SHP77 (cell line): ENCODE data around the gene KIF19.

Experiments
- DNase-seq, 2 experiments: peaks; one replicate each; lab custom pipeline; 2025; lab: John Stamatoyannopoulos, UW

The KIF19 gene

GRCh38 chr17:74304184-74304583 lies 21.8 kb upstream of the KIF19 start:
- peak in 1 of 2 experiments; percentile 48 for DNase-seq

- DNase-seq: peak; percentile 38 to 59
Measured at GRCh38 chr17:74305865-74306654, 20.0 kb upstream of the KIF19 start.

GRCh38 chr17:74307984-74308773 lies 17.8 kb upstream of the KIF19 start:
- no peak for DNase-seq

- no peak for DNase-seq
Measured at GRCh38 chr17:74309902-74310301, 16.1 kb upstream of the KIF19 start.

- DNase-seq: no peak
Measured at GRCh38 chr17:74314877-74315276, 11.1 kb upstream of the KIF19 start.

- no peak for DNase-seq
Measured at GRCh38 chr17:74316220-74316619, 9.8 kb upstream of the KIF19 start.

GRCh38 chr17:74317071-74317470 lies 9.0 kb upstream of the KIF19 start:
- DNase-seq: no peak

GRCh38 chr17:74318391-74318790 lies 7.6 kb upstream of the KIF19 start:
- no peak for DNase-seq

GRCh38 chr17:74324521-74324920 lies 1.5 kb upstream of the KIF19 start:
- no peak for DNase-seq

- DNase-seq: no peak
Measured at GRCh38 chr17:74325376-74325742, 667 bp upstream of the KIF19 start.

- no peak for DNase-seq
Measured at GRCh38 chr17:74326506-74326905, 480 bp downstream of the KIF19 start.

GRCh38 chr17:74328487-74328886 lies 2.5 kb downstream of the KIF19 start:
- no peak for DNase-seq

GRCh38 chr17:74329378-74329777 lies 3.4 kb downstream of the KIF19 start:
- no peak for DNase-seq

GRCh38 chr17:74330446-74330845 lies 4.4 kb downstream of the KIF19 start:
- DNase-seq: no peak

GRCh38 chr17:74332017-74332650 lies 6.1 kb downstream of the KIF19 start:
- DNase-seq: peak; percentile 55 to 73

- DNase-seq: peak; percentile 96 to 97
Measured at GRCh38 chr17:74332763-74333283, 6.8 kb downstream of the KIF19 start.

- peak in 1 of 2 experiments; percentile 47 for DNase-seq
Measured at GRCh38 chr17:74334393-74335039, 8.5 kb downstream of the KIF19 start.

GRCh38 chr17:74335529-74336062 lies 9.6 kb downstream of the KIF19 start:
- no peak for DNase-seq

GRCh38 chr17:74336307-74336706 lies 10.3 kb downstream of the KIF19 start:
- no peak for DNase-seq

- DNase-seq: peak; percentile 60 to 67
Measured at GRCh38 chr17:74337834-74338500, 11.9 kb downstream of the KIF19 start.

- peak; percentile 67 to 76 for DNase-seq
Measured at GRCh38 chr17:74339537-74340195, 13.6 kb downstream of the KIF19 start.
